ENCODE measurements around the gene TOX3.
A peak's percentile ranks its signal among the peaks of the same experiment; 100 is the strongest.

TOX3 gene

DNA sequence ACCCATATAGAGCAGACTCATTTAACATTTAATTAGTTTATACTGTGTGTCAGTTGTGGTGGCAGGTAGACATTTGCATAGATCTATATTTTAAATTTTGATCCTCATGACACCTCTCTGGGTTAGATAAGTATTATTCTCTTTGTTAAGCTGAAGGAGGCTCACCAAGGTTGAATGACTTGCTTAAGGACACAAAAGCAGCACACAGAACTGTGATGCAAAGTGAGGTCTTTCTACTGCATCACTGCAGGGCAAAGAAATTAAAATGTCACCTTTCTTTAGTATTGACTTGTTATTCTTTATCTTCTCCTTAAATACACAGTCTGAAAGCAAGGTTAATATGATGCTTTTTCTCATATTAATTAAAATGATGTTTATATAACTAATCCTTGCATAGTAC lies 8.6 kb upstream of the TOX3 start:
- no peak for DNase-seq (ENCODE audit: low read depth, low spot score)
- no peak for TF ChIP-seq CTCF (IDR thresholded peaks at IDR 0.05; ENCODE audit: low read depth, low read length)
- no peak overlapping the region for H3K4me3 ChIP-seq (ENCODE audit: low read depth, low read length)
- in situ Hi-C loops (cut with HindIII; ENCODE audit: low sequenced_read_pairs) = no loop called here

DNA sequence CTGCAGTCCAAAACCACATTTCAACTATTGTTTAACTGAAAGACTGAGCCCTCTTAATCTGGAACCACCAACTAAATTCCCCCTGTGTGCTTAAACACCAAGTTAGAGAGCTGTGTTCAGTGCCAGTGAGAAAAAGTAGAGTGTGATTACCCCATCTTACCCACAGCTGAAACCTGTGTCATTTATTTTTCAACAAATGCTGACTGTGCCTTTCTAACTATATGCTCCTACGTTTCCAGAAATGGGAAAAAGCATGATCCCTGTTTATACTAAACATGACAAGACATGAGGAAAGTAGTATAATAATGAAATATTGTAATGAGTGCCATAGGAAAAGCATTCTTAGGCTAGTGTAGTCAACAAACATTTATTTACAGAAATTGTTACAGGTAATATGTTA lies 7.4 kb upstream of the TOX3 start:
- no peak for DNase-seq (ENCODE audit: low read depth, low spot score)
- no peak for TF ChIP-seq CTCF (IDR thresholded peaks at IDR 0.05; ENCODE audit: low read depth, low read length)
- no peak overlapping the region for H3K4me3 ChIP-seq (ENCODE audit: low read depth, low read length)
- in situ Hi-C loops (cut with HindIII; ENCODE audit: low sequenced_read_pairs) = no loop called here

GRCh38 chr16:52553322-52553721 lies 6.4 kb upstream of the TOX3 start:
- no peak for DNase-seq (ENCODE audit: low read depth, low spot score)
- no peak overlapping the region for H3K4me3 ChIP-seq (ENCODE audit: low read depth, low read length)
- in situ Hi-C loops (cut with HindIII; ENCODE audit: low sequenced_read_pairs) = no loop called here
- TF ChIP-seq CTCF (IDR thresholded peaks at IDR 0.05; ENCODE audit: low read depth, low read length) = no peak

DNA sequence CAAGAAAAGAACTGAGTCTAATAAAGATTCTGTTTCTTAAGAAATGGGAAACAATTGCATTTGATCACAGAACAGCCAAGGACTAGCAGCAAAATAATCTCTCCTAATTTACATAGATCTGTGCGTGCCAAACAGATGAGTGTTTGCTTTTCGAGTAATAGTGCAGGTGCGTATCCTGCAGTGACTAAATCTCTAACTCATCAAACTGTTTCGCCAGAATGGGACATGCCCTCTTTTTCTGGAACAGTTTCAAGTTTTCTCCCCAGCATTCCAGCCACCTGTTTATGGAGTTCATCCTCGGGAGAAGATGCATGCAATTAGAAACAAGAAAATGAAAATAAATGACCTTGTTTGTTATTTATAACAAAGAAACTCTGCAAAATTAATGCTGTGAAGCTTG lies 5.7 kb upstream of the TOX3 start:
- H3K4me3 ChIP-seq (ENCODE audit: low read depth, low read length) = no peak overlapping the region
- DNase-seq (ENCODE audit: low read depth, low spot score) = no peak
- in situ Hi-C loops (cut with HindIII; ENCODE audit: low sequenced_read_pairs) = no loop called here
- TF ChIP-seq CTCF (IDR thresholded peaks at IDR 0.05; ENCODE audit: low read depth, low read length) = no peak

DNA sequence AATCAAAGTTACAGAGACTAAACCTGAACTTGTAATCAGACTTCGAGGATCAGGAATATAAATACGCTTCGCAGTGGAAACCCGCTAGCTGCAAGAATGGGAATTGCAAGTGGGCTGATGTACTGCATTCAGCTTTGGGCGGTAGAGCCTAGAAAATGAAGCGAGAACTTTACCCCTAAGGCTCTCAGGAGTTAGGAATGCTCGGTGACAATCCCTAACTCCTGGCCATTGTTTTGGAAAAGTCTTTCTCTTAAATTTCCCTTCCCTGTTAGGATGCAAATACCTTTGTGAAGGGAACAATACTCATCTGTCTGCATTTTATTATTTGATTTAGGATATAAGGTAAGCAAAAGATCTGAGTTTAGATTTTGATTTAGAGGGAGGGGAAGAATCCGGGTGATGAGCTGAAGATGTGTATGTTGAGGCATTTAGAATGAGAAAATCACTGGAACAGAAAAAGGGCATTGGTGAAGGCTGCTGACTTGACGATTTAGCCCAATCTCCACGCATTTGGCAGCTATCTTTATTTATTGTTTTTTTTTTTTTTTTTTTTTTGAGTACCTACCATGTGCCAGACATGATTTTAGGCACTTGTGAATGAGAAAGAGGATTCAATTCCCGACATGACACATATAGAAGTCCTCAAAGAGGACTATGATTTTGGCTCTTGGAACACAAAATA lies 2.2 kb upstream of the TOX3 start:
- no peak overlapping the region for H3K4me3 ChIP-seq (ENCODE audit: low read depth, low read length)
- in situ Hi-C loops (cut with HindIII; ENCODE audit: low sequenced_read_pairs) = no loop called here
- DNase-seq (ENCODE audit: low read depth, low spot score) = no peak
- peak; percentile 23 for TF ChIP-seq CTCF (IDR thresholded peaks at IDR 0.05; ENCODE audit: low read depth, low read length)

DNA sequence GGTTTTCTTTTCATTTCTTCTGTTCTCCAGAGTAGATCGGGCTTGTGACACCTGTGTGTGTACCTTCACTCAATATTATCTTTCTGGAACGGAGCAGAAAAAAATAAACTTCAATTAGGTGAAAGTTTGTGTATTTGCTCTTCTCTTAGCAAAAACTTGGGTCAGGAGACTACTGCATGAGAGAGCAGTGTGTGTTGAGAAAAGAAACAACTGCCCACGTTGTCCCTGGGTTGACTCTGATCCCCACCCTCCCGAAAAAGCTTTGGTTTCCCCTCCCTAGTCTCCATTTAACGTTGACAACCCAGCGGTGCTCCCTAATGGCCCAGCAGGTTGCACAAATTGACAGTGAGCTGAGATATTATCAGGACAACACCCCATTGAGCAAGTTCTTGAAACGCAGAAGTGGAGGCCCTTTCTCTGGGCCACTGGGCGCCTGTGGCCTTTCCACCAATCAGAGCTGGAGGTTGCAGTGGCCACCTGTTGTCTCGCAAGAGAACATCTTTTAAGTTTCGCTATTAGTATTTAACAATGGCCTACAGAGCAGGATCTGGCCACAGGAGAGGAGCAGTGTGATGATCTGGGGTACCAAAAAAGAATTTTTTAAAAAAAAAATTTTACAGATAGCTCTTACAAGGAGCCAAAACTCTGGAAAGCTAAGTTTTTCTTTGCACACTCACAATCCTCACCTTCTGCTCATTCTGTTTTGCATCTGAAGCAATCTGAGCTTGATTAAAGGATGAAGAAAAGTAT lies 1.5 kb upstream of the TOX3 start:
- no peak overlapping the region for H3K4me3 ChIP-seq (ENCODE audit: low read depth, low read length)
- no peak for DNase-seq (ENCODE audit: low read depth, low spot score)
- TF ChIP-seq CTCF (IDR thresholded peaks at IDR 0.05; ENCODE audit: low read depth, low read length) = no peak
- in situ Hi-C loops (cut with HindIII; ENCODE audit: low sequenced_read_pairs) = no loop called here
